H1 (cell line): ENCODE data around the gene SLC37A1. TPM values are rescaled to one million over a fixed set of nuclear protein-coding genes. Genes with fewer than 3 reads are reported as not detected.

Experiments
- CTCF ChIA-PET: fragments of 300-600 bp; sonication (Branson Sonifier 250); formaldehyde crosslinking; loops from one replicate; lab custom pipeline; 2021; ENCODE audit not compliant: partially characterized antibody; lab: Charles Lee
- POLR2A ChIA-PET: fragments of 300-600 bp; sonication (Branson Sonifier 250); formaldehyde crosslinking; loops from one replicate; lab custom pipeline; 2021; ENCODE audit warnings: inconsistent platforms; ENCODE audit not compliant: partially characterized antibody; lab: Charles Lee
- DNase-seq, 2 experiments: peaks; one replicate each; pipeline versions ENCODE4 v3.0.0 to v3.0.0-alpha.2; 2010 to 2022; ENCODE audit warnings: low spot score in 2 of 2, low read depth in 1 of 2, mixed read lengths in 1 of 2
- FAIRE-seq: peaks from 2 replicates; lab custom pipeline; 2011; peaks lifted over from hg19 to GRCh38; lab: Jason Lieb, UNC
- H2AFZ ChIP-seq: 2 replicates; pipeline ENCODE4 v1.8.1; 2012; ENCODE audit warnings: low read length, inconsistent platforms
- H2AK5ac ChIP-seq: 2 replicates; pipeline ENCODE4 v1.6.1; 2013; ENCODE audit warnings: low read depth, low read length
- H2BK120ac ChIP-seq: replicated peaks from 2 replicates; pipeline ENCODE3; 2013; ENCODE audit warnings: low read depth, low read length, inconsistent platforms
- H2BK12ac ChIP-seq: 2 replicates; pipeline ENCODE4 v1.6.1; 2013; ENCODE audit warnings: low read depth, low read length
- H2BK15ac ChIP-seq: 2 replicates; pipeline ENCODE4 v1.6.1; 2013; ENCODE audit warnings: low read length
- H2BK20ac ChIP-seq: 2 replicates; pipeline ENCODE4 v1.6.1; 2013; ENCODE audit warnings: low read length
- H2BK5ac ChIP-seq: 2 replicates; pipeline ENCODE4 v1.6.1; 2013; ENCODE audit warnings: low read depth, low read length
- H3K14ac ChIP-seq: 2 replicates; pipeline ENCODE4 v1.6.1; 2013; ENCODE audit warnings: inconsistent platforms; ENCODE audit not compliant: insufficient read length
- H3K18ac ChIP-seq: 2 replicates; pipeline ENCODE4 v1.6.1; 2013; ENCODE audit warnings: low read length; ENCODE audit errors: extremely low read depth
- H3K23ac ChIP-seq: 2 replicates; pipeline ENCODE4 v1.6.1; 2013; ENCODE audit warnings: inconsistent platforms; ENCODE audit not compliant: insufficient read length
- H3K23me2 ChIP-seq: 2 replicates; pipeline ENCODE4 v1.6.1; 2013; ENCODE audit warnings: low read depth, low read length
- H3K27ac ChIP-seq: 2 replicates; pipeline ENCODE4 v1.6.1; 2011; ENCODE audit warnings: low read depth, low read length, inconsistent platforms
- H3K27me3 ChIP-seq, 4 experiments: replicated peaks in 1 of 4; 1 replicate in 1 of 4; 2 replicates in 3 of 4; pipeline versions ENCODE4 v1.6.1 to v1.8.1; 2011 to 2013; ENCODE audit warnings: low read length in 3 of 4, mild to moderate bottlenecking in 3 of 4, inconsistent platforms in 2 of 4, mixed read lengths in 2 of 4, moderate library complexity in 1 of 4; ENCODE audit not compliant: control insufficient read depth in 3 of 4, insufficient read depth in 3 of 4; ENCODE audit errors: extremely low read depth in 1 of 4
- H3K36me3 ChIP-seq, 4 experiments: 2 replicates each; pipeline versions ENCODE4 v1.6.1 to v1.8.1; 2011 to 2013; ENCODE audit warnings: mild to moderate bottlenecking in 4 of 4, low read length in 3 of 4, moderate library complexity in 2 of 4, control low read depth in 1 of 4, inconsistent platforms in 1 of 4; ENCODE audit not compliant: insufficient read depth in 4 of 4, control insufficient read depth in 2 of 4
- H3K4ac ChIP-seq: replicated peaks from 2 replicates; pipeline ENCODE3; 2013; ENCODE audit warnings: low read length, low read depth, mixed read lengths, inconsistent platforms; ENCODE audit not compliant: insufficient read length
- H3K4me1 ChIP-seq, 4 experiments: replicated peaks in 1 of 4; 1 replicate in 1 of 4; 2 replicates in 3 of 4; pipeline versions ENCODE4 v1.6.1 to v1.8.1; 2011 to 2013; ENCODE audit warnings: low read length in 3 of 4, inconsistent platforms in 2 of 4, mixed read lengths in 1 of 4; ENCODE audit not compliant: insufficient read depth in 4 of 4, control insufficient read depth in 3 of 4
- H3K4me2 ChIP-seq, 2 experiments: 2 replicates each; pipeline versions ENCODE4 v1.6.1 to v1.8.1; 2011 to 2013; ENCODE audit warnings: low read depth in 2 of 2, low read length in 2 of 2, control low read depth in 1 of 2, inconsistent platforms in 1 of 2, mild to moderate bottlenecking in 1 of 2; ENCODE audit not compliant: insufficient read depth in 1 of 2
- H3K4me3 ChIP-seq, 4 experiments: fragments of 200-600, 300-600 bp in 1 of 4; sonication (generic), shearing (Covaris generic), sonication (Bioruptor Twin) in 1 of 4; 2 replicates each; pipeline versions ENCODE4 v1.5.1 to v1.8.1; 2011 to 2016; ENCODE audit warnings: low read length in 4 of 4, low read depth in 3 of 4, control low read depth in 2 of 4, inconsistent platforms in 2 of 4, mild to moderate bottlenecking in 2 of 4, mixed read lengths in 1 of 4, moderate library complexity in 1 of 4; ENCODE audit not compliant: insufficient read depth in 2 of 4; ENCODE audit errors: extremely low read depth in 1 of 4
- H3K56ac ChIP-seq: replicated peaks from 2 replicates; pipeline ENCODE3; 2013; ENCODE audit warnings: low read depth, mild to moderate bottlenecking, mixed read lengths, low read length, inconsistent platforms; ENCODE audit not compliant: insufficient read length
- H3K79me1 ChIP-seq: 2 replicates; pipeline ENCODE4 v1.6.1; 2013; ENCODE audit warnings: low read depth, low read length, control low read depth
- H3K79me2 ChIP-seq, 2 experiments: 2 replicates each; pipeline versions ENCODE4 v1.6.1 to v1.8.1; 2012 to 2013; ENCODE audit warnings: low read length in 2 of 2, mild to moderate bottlenecking in 2 of 2, inconsistent platforms in 1 of 2; ENCODE audit not compliant: insufficient read depth in 2 of 2, control insufficient read depth in 1 of 2
- H3K9ac ChIP-seq, 4 experiments: replicated peaks in 1 of 4; 1 replicate in 1 of 4; 2 replicates in 3 of 4; pipeline versions ENCODE4 v1.6.1 to v1.8.1; 2011 to 2013; ENCODE audit warnings: low read depth in 3 of 4, low read length in 3 of 4, control low read depth in 2 of 4, mild to moderate bottlenecking in 2 of 4, moderate library complexity in 2 of 4, inconsistent platforms in 1 of 4; ENCODE audit errors: extremely low read depth in 1 of 4
- H3K9me3 ChIP-seq, 2 experiments: 2 replicates each; pipeline versions ENCODE4 v1.6.1 to v1.8.1; 2012 to 2013; ENCODE audit warnings: mild to moderate bottlenecking in 2 of 2, moderate library complexity in 2 of 2, control low read depth in 1 of 2, inconsistent platforms in 1 of 2, low read depth in 1 of 2, low read length in 1 of 2, mixed read lengths in 1 of 2; ENCODE audit not compliant: insufficient read depth in 2 of 2
- H4K20me1 ChIP-seq, 2 experiments: replicated peaks in 1 of 2; 2 replicates each; pipeline versions ENCODE3 to v1.8.1; 2011 to 2013; ENCODE audit warnings: inconsistent platforms in 2 of 2, low read length in 2 of 2, mild to moderate bottlenecking in 1 of 2; ENCODE audit not compliant: insufficient read depth in 2 of 2, control insufficient read depth in 1 of 2
- H4K5ac ChIP-seq: 2 replicates; pipeline ENCODE4 v1.6.1; 2013; ENCODE audit warnings: low read length, low read depth, mixed read lengths, inconsistent platforms; ENCODE audit not compliant: insufficient read length
- H4K8ac ChIP-seq: 2 replicates; pipeline ENCODE4 v1.8.0; 2013; ENCODE audit warnings: mild to moderate bottlenecking, moderate library complexity, low read length, inconsistent platforms; ENCODE audit not compliant: insufficient read depth; ENCODE audit errors: extremely low read depth
- H4K91ac ChIP-seq: replicated peaks from 2 replicates; pipeline ENCODE3; 2013; ENCODE audit warnings: low read length, mixed read lengths, inconsistent platforms; ENCODE audit not compliant: insufficient read length
- E2F6 ChIP-seq: IDR thresholded peaks from 2 replicates; pipeline ENCODE4 v1.6.1; 2012; ENCODE audit warnings: inconsistent platforms
- KDM1A ChIP-seq: fragments of 200-600, 300-600 bp; sonication (generic); IDR thresholded peaks from 2 replicates; pipeline ENCODE4 v1.7.1; 2016; ENCODE audit warnings: mild to moderate bottlenecking, low read length, borderline replicate concordance
- WGBS, 2 experiments: shearing (Covaris generic) in 1 of 2; methylation state at CpG; one replicate each; pipeline versions ENCODE4 v1.1.6 to v1.1.7; 2013 to 2015; ENCODE audit warnings: low lambda C conversion rate in 2 of 2, mixed read lengths in 2 of 2, inconsistent platforms in 1 of 2, low coverage in 1 of 2, missing lambda C conversion rate in 1 of 2; ENCODE audit not compliant: insufficient replicate concordance in 2 of 2, insufficient coverage in 1 of 2, insufficient read length in 1 of 2; ENCODE audit errors: extremely low coverage in 1 of 2, missing lambda C conversion rate in 1 of 2; 5-methylcytosine and 5-hydroxymethylcytosine counted together
- polyA plus RNA-seq, 7 experiments: library from polyadenylated mRNA; depleted of rRNA in 3 of 7; stranded (reverse) in 5 of 7; unstranded in 2 of 7; fragments of >200 nt in 5 of 7; fragments of 200-250 nt in 2 of 7; gene quantifications; 1 replicate in 5 of 7; 2 replicates in 1 of 7; 4 replicates in 1 of 7; pipeline versions ENCODE4 v1.2.1 to v1.2.3, GENCODE V29; 2011 to 2013; ENCODE audit warnings: missing spikeins in 2 of 7, mixed read lengths in 2 of 7
- total RNA-seq: library from RNA; stranded (reverse); fragmentation: NEBNext Ultra II Directional; extraction: Animal tissue kit (Norgen Biotek cat#: 25700); gene quantifications from 2 replicates; pipeline ENCODE4 v1.2.1, GENCODE V29; 2021

SLC37A1 gene
- total and polyA plus RNA-seq, 2 of the 8 experiments (the other 6 are each of a cell fraction or from before 2014, with no cell fraction given), result 15.6 to 30.9 TPM

- Histone ChIP-seq H3K23ac (no peak overlapping the region), H2BK120ac (no peak overlapping the region), H3K18ac (no peak overlapping the region), H4K8ac (no peak overlapping the region), H3K9me3 (no peaks in the 10 kb centered on the region), H2BK15ac (no peak overlapping the region), H3K4me2 (peak overlapping the region; percentile 87 to 95), H3K56ac (no peak overlapping the region), H3K23me2 (peaks cover 11% of the 10 kb centered on the region), H2BK12ac (no peak overlapping the region), H3K4me3 (peak overlapping the region; percentile 44 to 63 (median 49); a peak in 7 of 8 replicates), H3K79me1 (no peaks in the 10 kb centered on the region), H3K79me2 (no peaks in the 10 kb centered on the region), H3K9ac (peak overlapping the region in 1 of 4 experiments; percentile 25; a peak in 1 of 7 replicates), H2BK5ac (no peak overlapping the region), H3K4me1 (peaks cover 0 to 7% (median 4%) of the 10 kb centered on the region in 4 experiments; a peak in 5 of 7 replicates), H3K36me3 (no peaks in the 10 kb centered on the region), H2BK20ac (no peak overlapping the region), H3K14ac (no peak overlapping the region), H4K5ac (no peak overlapping the region), H3K27me3 (peaks cover 0 to 5% (median 4%) of the 10 kb centered on the region in 4 experiments; a peak in 1 of 7 replicates), H3K4ac (no peak overlapping the region), H4K91ac (no peak overlapping the region), H2AK5ac (no peak overlapping the region), H4K20me1 (no peaks in the 10 kb centered on the region), H3K27ac (no peak overlapping the region), H2AFZ (peak overlapping the region; percentile 91)
- POLR2A ChIA-PET, result interaction anchor here (1.2 to 1.8 kb wide), 3 partner anchors 17 to 29 kb away, joined by 3 to 4 read pairs (median 3); no protein-coding TSS in a partner anchor
- 10% methylated on average over 18 of the region's 18 CpGs; no CpG with 5 or more reads in 1 of the 2 experiments for WGBS, 2 experiments
- DNase-seq, result no peak
- CTCF ChIA-PET, result interaction anchor here (0.8 to 1.5 kb wide), 5 partner anchors 9 to 28 kb away, joined by 3 to 5 read pairs (median 4); no protein-coding TSS in a partner anchor
- TF ChIP-seq E2F6 (peak; percentile 17; the same call in 1 of the 2 replicates), KDM1A (no peak)
- no peak for FAIRE-seq
Observed at GRCh38 chr21:42495765-42496119, 17.9 kb upstream of the SLC37A1 start.
